ENCODE data around the gene POU2AF3. TPM values are rescaled to one million over a fixed set of nuclear protein-coding genes. Genes with fewer than 3 reads are reported as not detected.

POU2AF3 gene
- total and polyA plus RNA-seq, 2 of the 4 experiments (the other 2 are of a cell fraction): 0.17 TPM; not detected in 1

- H3K4me1 ChIP-seq (ENCODE audit: control insufficient read depth, insufficient read depth, low read length): no peaks in the 10 kb centered on the region; the same call in 1 of the 2 replicates
- dilution Hi-C loops (cut with HindIII; ENCODE audit: low sequenced_read_pairs, unreplicated experiment): no loop called here
- no peak overlapping the region for H4K8ac ChIP-seq (ENCODE audit: low read depth in 2 of 2, low read length in 2 of 2)
- no peak overlapping the region for H3K4me3 ChIP-seq (ENCODE audit: insufficient read depth, low read depth, low read length)
- H2BK120ac ChIP-seq (ENCODE audit: low read depth, low read length): no peak overlapping the region
- no peak overlapping the region for H3K9ac ChIP-seq (ENCODE audit: low read depth, low read length)
- intact Hi-C loops (cut with micrococcal nuclease): loop anchor here (5.0 kb wide), 1 partner anchor 120 kb away; no protein-coding TSS in a partner anchor
- H3K4me2 ChIP-seq (ENCODE audit: low read depth, low read length): no peak overlapping the region
- H3K23ac ChIP-seq (ENCODE audit: low read depth, low read length): no peak overlapping the region
- TF ChIP-seq SMC3 (IDR thresholded peaks at IDR 0.05; ENCODE audit: low read depth, low read length): no peak
- TF ChIP-seq USF2 (IDR thresholded peaks at IDR 0.05; ENCODE audit: low read depth, low read length): no peak
- TF ChIP-seq CTCF (conservative IDR thresholded peaks at IDR 0.05; ENCODE audit: low read depth, low read length): no peak
- no peak for TF ChIP-seq CEBPB (IDR thresholded peaks at IDR 0.05; ENCODE audit: low read depth, low read length)
- TF ChIP-seq ELK1 (IDR thresholded peaks at IDR 0.05; ENCODE audit: borderline replicate concordance, low read depth, low read length): no peak
- no peak for TF ChIP-seq RCOR1 (IDR thresholded peaks at IDR 0.05; ENCODE audit: insufficient replicate concordance, low read length)
- TF ChIP-seq POLR2A (IDR thresholded peaks at IDR 0.05; ENCODE audit: low read depth, low read length): no peak
- no peak for TF ChIP-seq MXI1 (IDR thresholded peaks at IDR 0.05; ENCODE audit: borderline replicate concordance, low read depth, low read length)
- no peak for TF ChIP-seq RAD21 (IDR thresholded peaks at IDR 0.05; ENCODE audit: low read length)
- no peak for TF ChIP-seq CHD1 (IDR thresholded peaks at IDR 0.05; ENCODE audit: low read depth, low read length)
- no peak for TF ChIP-seq MAZ (IDR thresholded peaks at IDR 0.05; ENCODE audit: borderline replicate concordance, low read depth, low read length)
- no peak for TF ChIP-seq RFX5 (IDR thresholded peaks at IDR 0.05; ENCODE audit: low read depth, low read length)
- TF ChIP-seq MAFK (IDR thresholded peaks at IDR 0.05; ENCODE audit: low read depth, low read length): no peak
- TF ChIP-seq FOS (IDR thresholded peaks at IDR 0.05; ENCODE audit: low read depth, low read length): no peak
- TF ChIP-seq NFE2L2 (IDR thresholded peaks at IDR 0.05; ENCODE audit: low read depth, low read length): no peak
- no peak for TF ChIP-seq BHLHE40 (IDR thresholded peaks at IDR 0.05; ENCODE audit: low read depth, low read length)
- in situ Hi-C loops (cut with MboI; ENCODE audit: low sequenced_read_pairs): no loop called here
- no peaks in the 10 kb centered on the region for H3K9me3 ChIP-seq (ENCODE audit: control insufficient read depth, insufficient read depth, low read length)
- no peak overlapping the region for H4K5ac ChIP-seq (ENCODE audit: low read depth, low read length)
- WGBS, 2 experiments (ENCODE audit: extremely low coverage in 2 of 2, insufficient read length in 1 of 2): 100% methylated on average over 1 of the region's 10 CpGs; no CpG with 5 or more reads in 1 of the 2 experiments
- ChIA-PET CTCF (no interaction called here), POLR2A (ENCODE audit: unreplicated experiment) (no interaction called here)
- no peak overlapping the region for H3K14ac ChIP-seq (replicated peaks; ENCODE audit: low read depth, low read length)
- no peak for ATAC-seq (ENCODE audit: low read depth)
- no peak overlapping the region for H2BK20ac ChIP-seq (ENCODE audit: low read depth, low read length)
- no peak overlapping the region for H2BK5ac ChIP-seq (ENCODE audit: low read depth, low read length, poor library complexity, severe bottlenecking)
- H4K91ac ChIP-seq (ENCODE audit: insufficient read depth, low read depth, low read length): no peak overlapping the region
- no peaks in the 10 kb centered on the region for H3K9me1 ChIP-seq (ENCODE audit: insufficient read depth, low read length)
- no peaks in the 10 kb centered on the region for H4K20me1 ChIP-seq (ENCODE audit: insufficient read depth, low read length)
- DNase-seq: no peak
- H3K18ac ChIP-seq (ENCODE audit: low read depth, low read length): no peak overlapping the region
- H3K4ac ChIP-seq (ENCODE audit: low read depth, low read length): no peak overlapping the region
- no peaks in the 10 kb centered on the region for H3K36me3 ChIP-seq (ENCODE audit: control insufficient read depth, insufficient read depth, low read length)
- H3K27me3 ChIP-seq (ENCODE audit: control insufficient read depth, insufficient read depth, low read length): peaks cover 45% of the 10 kb centered on the region
- no peaks in the 10 kb centered on the region for H3K79me1 ChIP-seq (ENCODE audit: low read depth in 1 of 2, low read length in 2 of 2)
- no peak overlapping the region for H3K56ac ChIP-seq (ENCODE audit: extremely low read depth, insufficient read depth, low read length)
- no TSS peak for BruUV-seq (replicated peaks)
- no peak overlapping the region for H2AFZ ChIP-seq (replicated peaks; ENCODE audit: low read length, poor library complexity)
- no peak overlapping the region for H3K27ac ChIP-seq (ENCODE audit: insufficient read depth, low read length)
- H2BK15ac ChIP-seq (ENCODE audit: low read depth, low read length): no peak overlapping the region
- H2AK9ac ChIP-seq (replicated peaks; ENCODE audit: low read depth, low read length, poor library complexity): no peak overlapping the region
- no peak overlapping the region for H2AK5ac ChIP-seq (ENCODE audit: low read depth, low read length)
These were observed 650 bp upstream of the POU2AF3 start for GRCh38 chr11:111297696-111298095.

All from IMR-90 (cell line).